ENCODE data around the gene CARD19. TPM values are rescaled to one million over a fixed set of nuclear protein-coding genes. Genes with fewer than 3 reads are reported as not detected.

CARD19 gene
- total and polyA plus RNA-seq, 2 experiments from 2014 or later, result 54.1 to 69.5 TPM

DNA sequence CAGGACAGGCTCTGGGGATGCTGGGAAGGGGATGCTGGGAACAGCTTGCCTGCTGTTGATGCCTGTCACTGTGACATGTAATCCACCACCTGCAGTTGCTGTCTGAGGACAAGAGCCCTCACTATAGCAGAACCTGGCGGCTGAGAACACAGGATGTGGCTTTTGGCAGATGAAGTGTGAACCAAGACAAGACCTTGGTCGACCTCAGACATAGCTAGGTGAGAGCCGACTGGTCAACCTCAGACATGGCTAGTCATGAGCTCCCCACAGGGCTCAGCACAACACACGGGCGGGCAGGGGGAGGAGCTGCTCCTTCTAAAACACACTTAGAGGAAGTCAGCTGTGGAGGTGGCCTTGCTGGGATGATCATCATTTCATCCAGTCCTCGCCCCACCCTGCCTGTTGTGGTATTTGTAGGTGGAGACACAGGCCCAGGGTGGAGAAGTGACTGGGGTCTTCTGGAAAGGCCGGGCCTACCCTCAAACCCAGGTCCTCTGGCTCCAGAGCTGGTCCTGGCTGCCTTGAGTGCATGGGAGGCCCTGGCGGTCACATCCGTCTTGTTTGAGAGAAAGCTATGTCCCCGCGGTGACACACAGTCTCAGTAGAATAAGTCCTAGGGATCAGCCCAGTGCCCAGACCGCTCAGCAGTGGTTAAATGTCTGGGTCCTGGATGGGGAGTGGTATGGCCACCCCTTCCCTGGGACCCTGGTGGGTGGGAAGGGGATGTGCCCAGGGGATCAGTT lies 31.5 kb upstream of the CARD19 start:
- 0 out of 2 replicates have a peak, but pooled peaks cover 9% of the 10 kb centered on the region for H3K27me3 ChIP-seq (replicated peaks; ENCODE audit: insufficient read depth)
- in situ Hi-C loops (cut with MboI), result no loop called here
- no peak overlapping the region for H2AFZ ChIP-seq
- WGBS, 2 experiments (ENCODE audit: low coverage in 1 of 2, low lambda C conversion rate in 2 of 2, missing lambda C conversion rate in 2 of 2), result 74 to 79% methylated on average over 12 of the region's 12 CpGs
- no peak overlapping the region for H3K27ac ChIP-seq
- H3K4me3 ChIP-seq, result no peak overlapping the region
- H3K4me2 ChIP-seq (ENCODE audit: unreplicated experiment), result no peak overlapping the region
- no peaks in the 10 kb centered on the region for H3K79me2 ChIP-seq (ENCODE audit: insufficient read depth)
- H3K9me2 ChIP-seq (ENCODE audit: insufficient read depth), result no peaks in the 10 kb centered on the region
- no peaks in the 10 kb centered on the region for H3K9me3 ChIP-seq (ENCODE audit: low read depth)
- no peaks in the 10 kb centered on the region for H4K20me1 ChIP-seq (ENCODE audit: insufficient read depth)
- TF ChIP-seq EZH2 (IDR thresholded peaks at IDR 0.05; ENCODE audit: insufficient read depth, poor library complexity, severe bottlenecking) (no peak), EZH2phosphoT487 (IDR thresholded peaks at IDR 0.05; ENCODE audit: insufficient read depth, low read depth) (no peak)
- no peak overlapping the region for H3K9ac ChIP-seq
- no peaks in the 10 kb centered on the region for H3K36me3 ChIP-seq (ENCODE audit: low read depth)
- no peak for DNase-seq
- peaks cover 8% of the 10 kb centered on the region; the same call in 1 of the 2 replicates for H3K4me1 ChIP-seq (ENCODE audit: insufficient read depth)
- H3F3A ChIP-seq (ENCODE audit: insufficient read depth), result no peaks in the 10 kb centered on the region

DNA sequence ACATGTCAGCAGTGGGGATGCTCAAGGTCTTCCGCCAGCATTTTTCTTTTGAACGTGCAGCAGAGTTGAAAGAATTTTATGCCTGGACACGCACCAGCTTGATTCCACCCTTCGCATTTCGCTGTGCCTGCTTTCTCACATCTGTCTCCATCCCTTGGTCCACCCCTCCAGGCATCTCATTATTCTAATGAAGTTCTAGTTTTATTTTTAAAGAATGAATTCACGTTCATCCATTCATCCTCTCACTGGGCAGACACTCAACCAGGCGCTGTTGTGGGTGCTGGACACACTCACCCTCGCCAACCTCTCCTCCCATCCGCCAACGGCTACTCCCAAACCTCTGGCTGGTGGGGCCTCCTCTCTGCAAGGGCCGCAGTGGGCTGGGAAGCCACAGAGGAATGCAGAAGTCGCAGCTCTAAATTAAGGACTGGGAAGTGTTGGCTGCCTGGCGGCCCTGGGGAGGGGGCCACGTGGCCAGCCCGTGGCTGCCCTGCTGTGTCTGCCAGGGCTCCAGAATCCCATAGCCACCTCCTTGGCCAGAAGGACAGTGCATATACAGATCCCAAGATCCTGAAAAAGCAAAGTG lies 30.8 kb upstream of the CARD19 start:
- no peak for TF ChIP-seq EZH2 (IDR thresholded peaks at IDR 0.05; ENCODE audit: insufficient read depth, poor library complexity, severe bottlenecking)

DNA sequence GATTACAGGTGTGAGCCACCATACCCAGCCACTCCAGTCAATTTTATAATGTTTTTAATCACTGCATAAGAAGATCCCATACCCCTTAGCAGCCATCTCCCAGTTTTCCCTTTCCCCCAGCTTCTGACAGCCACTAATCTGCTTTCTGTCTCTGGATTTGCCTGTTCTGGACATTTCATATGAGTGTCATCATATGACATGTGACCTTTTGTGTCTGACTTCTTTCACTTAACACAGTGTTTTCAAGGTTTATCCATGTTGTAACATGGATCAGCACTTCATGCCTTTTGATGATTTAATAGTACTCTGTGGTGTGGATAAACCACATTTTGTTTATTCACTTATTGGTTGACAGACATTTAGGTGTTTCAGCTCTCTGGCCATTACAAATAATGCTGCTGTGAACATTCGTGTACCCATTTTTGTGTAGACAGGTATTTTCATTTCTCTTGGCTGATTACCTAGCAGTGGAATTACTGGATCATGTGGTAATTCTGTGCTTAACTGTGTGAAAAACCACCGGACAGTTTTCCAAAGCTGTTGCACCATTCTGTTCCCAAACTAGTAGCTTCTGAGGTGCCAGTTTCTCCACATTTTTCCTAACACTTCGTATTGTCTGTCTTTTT lies 28.9 kb upstream of the CARD19 start:
- 41 to 42% methylated on average over 3 of the region's 3 CpGs for WGBS, 2 experiments (ENCODE audit: low coverage in 1 of 2, low lambda C conversion rate in 2 of 2, missing lambda C conversion rate in 2 of 2)
- Histone ChIP-seq H3K9me2 (ENCODE audit: insufficient read depth) (no peaks in the 10 kb centered on the region), H3K9ac (no peak overlapping the region), H3K36me3 (ENCODE audit: low read depth) (no peaks in the 10 kb centered on the region), H3K27ac (no peak overlapping the region), H3K79me2 (ENCODE audit: insufficient read depth) (no peaks in the 10 kb centered on the region), H3K4me2 (ENCODE audit: unreplicated experiment) (no peak overlapping the region), H2AFZ (no peak overlapping the region), H4K20me1 (ENCODE audit: insufficient read depth) (no peaks in the 10 kb centered on the region), H3K9me3 (ENCODE audit: low read depth) (no peaks in the 10 kb centered on the region), H3F3A (ENCODE audit: insufficient read depth) (no peaks in the 10 kb centered on the region), H3K4me1 (ENCODE audit: insufficient read depth) (no peaks in the 10 kb centered on the region), H3K27me3 (replicated peaks; ENCODE audit: insufficient read depth) (0 out of 2 replicates have a peak, but pooled peaks cover 9% of the 10 kb centered on the region), H3K4me3 (no peak overlapping the region)
- no peak for DNase-seq
- TF ChIP-seq EZH2phosphoT487 (IDR thresholded peaks at IDR 0.05; ENCODE audit: insufficient read depth, low read depth) (no peak), EZH2 (IDR thresholded peaks at IDR 0.05; ENCODE audit: insufficient read depth, poor library complexity, severe bottlenecking) (no peak)
- in situ Hi-C loops (cut with MboI), result no loop called here

More for the DNA sequence above, 30.8 kb upstream of the CARD19 start:
- H3F3A ChIP-seq (ENCODE audit: insufficient read depth), result no peaks in the 10 kb centered on the region
- no peak overlapping the region for H2AFZ ChIP-seq
- H3K79me2 ChIP-seq (ENCODE audit: insufficient read depth), result no peaks in the 10 kb centered on the region
- H3K4me2 ChIP-seq (ENCODE audit: unreplicated experiment), result no peak overlapping the region
- no peaks in the 10 kb centered on the region for H3K9me3 ChIP-seq (ENCODE audit: low read depth)
- no peaks in the 10 kb centered on the region for H3K9me2 ChIP-seq (ENCODE audit: insufficient read depth)
- in situ Hi-C loops (cut with MboI), result no loop called here
- DNase-seq, result no peak
- H3K9ac ChIP-seq, result no peak overlapping the region
- H3K4me1 ChIP-seq (ENCODE audit: insufficient read depth), result peaks cover 8% of the 10 kb centered on the region; the same call in 1 of the 2 replicates
- H3K27ac ChIP-seq, result no peak overlapping the region
- H3K4me3 ChIP-seq, result no peak overlapping the region
- 0 out of 2 replicates have a peak, but pooled peaks cover 9% of the 10 kb centered on the region for H3K27me3 ChIP-seq (replicated peaks; ENCODE audit: insufficient read depth)
- no peaks in the 10 kb centered on the region for H4K20me1 ChIP-seq (ENCODE audit: insufficient read depth)
- 68 to 74% methylated on average over 15 of the region's 15 CpGs for WGBS, 2 experiments (ENCODE audit: low coverage in 1 of 2, low lambda C conversion rate in 2 of 2, missing lambda C conversion rate in 2 of 2)
- no peaks in the 10 kb centered on the region for H3K36me3 ChIP-seq (ENCODE audit: low read depth)

DNA sequence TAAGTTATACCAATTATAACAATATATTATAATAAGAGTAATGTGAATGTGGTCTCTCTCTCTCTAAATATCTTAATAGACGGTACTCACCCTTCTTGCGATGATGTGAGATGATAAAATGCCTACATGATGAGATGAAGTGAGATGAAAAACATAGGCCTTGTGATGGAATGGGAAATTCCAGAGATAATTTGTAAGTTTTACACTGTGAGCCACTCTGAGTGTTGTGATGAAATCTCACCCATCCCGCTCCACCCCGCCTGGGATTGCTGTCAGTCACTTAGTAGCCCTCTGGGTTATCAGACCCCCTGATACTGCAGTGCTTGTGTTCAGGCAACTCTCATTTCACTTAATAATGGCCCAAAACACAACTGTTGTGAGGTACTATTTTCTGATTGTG lies 27.1 kb upstream of the CARD19 start:
- DNase-seq, result no peak
- in situ Hi-C loops (cut with MboI), result no loop called here
- Histone ChIP-seq H3K4me3 (no peak overlapping the region), H3K4me1 (ENCODE audit: insufficient read depth) (no peaks in the 10 kb centered on the region), H2AFZ (no peak overlapping the region), H3K27me3 (replicated peaks; ENCODE audit: insufficient read depth) (0 out of 2 replicates have a peak, but pooled peaks cover 9% of the 10 kb centered on the region), H4K20me1 (ENCODE audit: insufficient read depth) (no peaks in the 10 kb centered on the region), H3K79me2 (ENCODE audit: insufficient read depth) (no peaks in the 10 kb centered on the region), H3K9ac (no peak overlapping the region), H3K4me2 (ENCODE audit: unreplicated experiment) (no peak overlapping the region), H3F3A (ENCODE audit: insufficient read depth) (no peaks in the 10 kb centered on the region), H3K27ac (no peak overlapping the region), H3K9me3 (ENCODE audit: low read depth) (no peaks in the 10 kb centered on the region), H3K36me3 (ENCODE audit: low read depth) (no peaks in the 10 kb centered on the region), H3K9me2 (ENCODE audit: insufficient read depth) (no peaks in the 10 kb centered on the region)
- TF ChIP-seq EZH2phosphoT487 (IDR thresholded peaks at IDR 0.05; ENCODE audit: insufficient read depth, low read depth) (no peak), EZH2 (IDR thresholded peaks at IDR 0.05; ENCODE audit: insufficient read depth, poor library complexity, severe bottlenecking) (no peak)
- WGBS, 2 experiments (ENCODE audit: low coverage in 1 of 2, low lambda C conversion rate in 2 of 2, missing lambda C conversion rate in 2 of 2), result 85 to 91% methylated on average over 4 of the region's 4 CpGs
